K562 (cell line): ENCODE results near the gene SRCAP.

Experiments
- ARID2 ChIP-seq: fragments of 450-650 bp; IDR thresholded peaks from 2 replicates; pipeline ENCODE4 v1.6.1; 2017; ENCODE audit warnings: antibody characterized with exemption, mild to moderate bottlenecking
- FOSL1 ChIP-seq: fragments of 200-800 bp; sonication (Bioruptor generic); conservative IDR thresholded peaks from 2 replicates; pipeline ENCODE4 v1.6.1; 2016; ENCODE audit warnings: missing genetic modification characterization, missing compliant biosample characterization
- KLF6 ChIP-seq: fragments of 250-450 bp; sonication (Bioruptor Pico); IDR thresholded peaks from 2 replicates; pipeline ENCODE4 v1.4.0; 2020; ENCODE audit warnings: mild to moderate bottlenecking, moderate library complexity, borderline replicate concordance
- MXI1 ChIP-seq: IDR thresholded peaks from 2 replicates; pipeline ENCODE4 v1.6.1; 2011; ENCODE audit warnings: low read depth, mild to moderate bottlenecking, improper control_type of control experiment, low read length
- POLR2A ChIP-seq: fragments of 450-650 bp; conservative IDR thresholded peaks from 2 replicates; pipeline ENCODE4 v1.6.1; 2016
- RAD21 ChIP-seq, 2 experiments: fragments of 250-450 bp in 1 of 2; fragments of 450-650 bp in 1 of 2; sonication (Bioruptor Pico) in 1 of 2; formaldehyde crosslinking in 1 of 2; IDR thresholded peaks in 1 of 2; conservative IDR thresholded peaks in 1 of 2; 2 replicates each; pipeline versions ENCODE4 v1.4.0 to v1.8.0; 2020 to 2022; ENCODE audit warnings: mild to moderate bottlenecking in 2 of 2, moderate library complexity in 1 of 2
- RBM15 ChIP-seq: fragments of 200-400 bp; formaldehyde crosslinking; IDR thresholded peaks from 2 replicates; pipeline ENCODE4 v1.6.1; 2018; ENCODE audit warnings: mild to moderate bottlenecking, low read length, moderate library complexity; ENCODE audit not compliant: insufficient read depth
- SIRT6 ChIP-seq: IDR thresholded peaks from one replicate; pipeline ENCODE4 v1.6.1; 2012; ENCODE audit warnings: low read depth, mild to moderate bottlenecking, control low read depth, inconsistent platforms, low read length, moderate library complexity
- YBX1 ChIP-seq: fragments of 450-650 bp; IDR thresholded peaks from 2 replicates; pipeline ENCODE4 v1.7.1; 2016; ENCODE audit warnings: mild to moderate bottlenecking
- ZNF274 ChIP-seq: IDR thresholded peaks from 2 replicates; pipeline ENCODE4 v1.6.1; 2011; ENCODE audit warnings: low read depth, mild to moderate bottlenecking, low read length, moderate library complexity, borderline replicate concordance
- ZNF785 ChIP-seq: fragments of 250-450 bp; sonication (Bioruptor Pico); IDR thresholded peaks from 2 replicates; pipeline ENCODE4 v1.4.0; 2020; ENCODE audit warnings: mild to moderate bottlenecking
- ZZZ3 ChIP-seq: fragments of 450-650 bp; IDR thresholded peaks from 2 replicates; pipeline ENCODE4 v1.6.1; 2016; ENCODE audit warnings: antibody characterized with exemption, mild to moderate bottlenecking, moderate library complexity
- TF ChIP-seq, protein P1 (sequence below), 3 experiments: IDR thresholded peaks in 2 of 3; conservative IDR thresholded peaks in 1 of 3; 2 replicates each; pipeline ENCODE4 v1.5.1; 2011 to 2012; ENCODE audit warnings: low read length in 3 of 3, mild to moderate bottlenecking in 3 of 3, control low read depth in 2 of 3, improper control_type of control experiment in 1 of 3, inconsistent platforms in 1 of 3, low read depth in 1 of 3, mixed read lengths in 1 of 3, moderate library complexity in 1 of 3; ENCODE audit not compliant: insufficient read depth in 2 of 3

DNA sequence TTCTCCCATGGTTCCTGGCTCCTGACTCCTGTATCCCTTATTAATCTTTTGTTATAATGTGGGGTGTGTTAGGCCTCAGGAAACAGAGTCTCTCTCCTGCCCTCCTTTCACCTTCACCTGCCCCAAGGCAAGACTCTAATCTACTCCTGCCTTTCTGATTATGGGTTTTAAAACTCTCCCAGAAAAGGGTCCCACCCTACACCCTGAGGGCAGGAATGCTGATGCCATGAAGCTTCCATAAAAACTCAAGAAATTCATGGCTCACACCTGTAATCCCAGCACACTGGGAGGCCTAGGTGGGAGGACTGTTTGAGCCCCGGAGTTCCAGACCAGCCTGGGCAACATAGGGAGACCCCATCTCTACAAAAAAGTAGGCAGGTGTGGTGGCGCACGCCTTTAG is 18.6 kb upstream of the SRCAP start:
- TF ChIP-seq ARID2: no peak
- no peak for TF ChIP-seq KLF6 (CRISPR knock-in tag)
- no peak for TF ChIP-seq SIRT6
- no peak for TF ChIP-seq YBX1
- no peak for TF ChIP-seq ZNF274
- TF ChIP-seq FOSL1 (tag): no peak
- TF ChIP-seq POLR2A: no peak
- no peak for TF ChIP-seq MXI1
- no peak for TF ChIP-seq RBM15
- TF ChIP-seq RAD21 (CRISPR knock-in tag; conservative IDR thresholded peaks at IDR 0.05 in 1 of 2, IDR thresholded peaks at IDR 0.05 in 1 of 2): no peak
- TF ChIP-seq, protein P1, sequence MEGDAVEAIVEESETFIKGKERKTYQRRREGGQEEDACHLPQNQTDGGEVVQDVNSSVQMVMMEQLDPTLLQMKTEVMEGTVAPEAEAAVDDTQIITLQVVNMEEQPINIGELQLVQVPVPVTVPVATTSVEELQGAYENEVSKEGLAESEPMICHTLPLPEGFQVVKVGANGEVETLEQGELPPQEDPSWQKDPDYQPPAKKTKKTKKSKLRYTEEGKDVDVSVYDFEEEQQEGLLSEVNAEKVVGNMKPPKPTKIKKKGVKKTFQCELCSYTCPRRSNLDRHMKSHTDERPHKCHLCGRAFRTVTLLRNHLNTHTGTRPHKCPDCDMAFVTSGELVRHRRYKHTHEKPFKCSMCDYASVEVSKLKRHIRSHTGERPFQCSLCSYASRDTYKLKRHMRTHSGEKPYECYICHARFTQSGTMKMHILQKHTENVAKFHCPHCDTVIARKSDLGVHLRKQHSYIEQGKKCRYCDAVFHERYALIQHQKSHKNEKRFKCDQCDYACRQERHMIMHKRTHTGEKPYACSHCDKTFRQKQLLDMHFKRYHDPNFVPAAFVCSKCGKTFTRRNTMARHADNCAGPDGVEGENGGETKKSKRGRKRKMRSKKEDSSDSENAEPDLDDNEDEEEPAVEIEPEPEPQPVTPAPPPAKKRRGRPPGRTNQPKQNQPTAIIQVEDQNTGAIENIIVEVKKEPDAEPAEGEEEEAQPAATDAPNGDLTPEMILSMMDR (IDR thresholded peaks at IDR 0.05 in 2 of 3, conservative IDR thresholded peaks at IDR 0.05 in 1 of 3; ENCODE audit: insufficient read depth in 2 of 3, low read depth in 1 of 3, low read length in 3 of 3): no peak
- TF ChIP-seq ZNF785 (CRISPR knock-in tag): no peak
- TF ChIP-seq ZZZ3: no peak
